MM.1S (cell line): Measurements from ENCODE around the gene GCNT3.

Source experiments
- DNase-seq: peaks from one replicate; pipeline ENCODE4 v3.0.0-alpha.2; 2015
- H2AFZ ChIP-seq: fragments of 300-600 bp; sonication (generic); 2 replicates; pipeline ENCODE4 v1.6.0; 2016; ENCODE audit warnings: antibody characterized with exemption, low read length
- H3F3A ChIP-seq: fragments of 300-600 bp; sonication (generic); 2 replicates; pipeline ENCODE4 v1.6.1; 2016; ENCODE audit warnings: mild to moderate bottlenecking, antibody characterized with exemption, low read length, moderate library complexity, mixed read lengths; ENCODE audit not compliant: insufficient read depth
- H3K27ac ChIP-seq: fragments of 300-600 bp; sonication (generic); 2 replicates; pipeline ENCODE4 v1.5.1; 2016; ENCODE audit warnings: mild to moderate bottlenecking, low read length
- H3K27me3 ChIP-seq: fragments of 300-600 bp; sonication (generic); replicated peaks from 2 replicates; pipeline ENCODE4 v1.6.0; 2016; ENCODE audit warnings: low read length; ENCODE audit not compliant: insufficient read depth
- H3K36me3 ChIP-seq: fragments of 300-600 bp; sonication (generic); replicated peaks from 2 replicates; pipeline ENCODE4 v1.6.1; 2016; ENCODE audit warnings: mild to moderate bottlenecking, low read length, mixed read lengths; ENCODE audit not compliant: insufficient read depth
- H3K4me1 ChIP-seq: fragments of 300-600 bp; sonication (generic); 2 replicates; pipeline ENCODE4 v1.6.1; 2016; ENCODE audit warnings: low read length, mixed read lengths
- H3K4me2 ChIP-seq: fragments of 300-600 bp; sonication (generic); 2 replicates; pipeline ENCODE4 v1.6.0; 2016; ENCODE audit warnings: low read depth, low read length
- H3K4me3 ChIP-seq: fragments of 300-600 bp; sonication (generic); 2 replicates; pipeline ENCODE4 v1.5.1; 2016; ENCODE audit warnings: low read length, mixed read lengths
- H3K79me2 ChIP-seq: fragments of 300-600 bp; sonication (generic); 2 replicates; pipeline ENCODE4 v1.6.1; 2016; ENCODE audit warnings: mixed run types, low read length, mixed read lengths
- H3K9ac ChIP-seq: fragments of 300-600 bp; sonication (generic); 2 replicates; pipeline ENCODE4 v1.6.1; 2016; ENCODE audit warnings: low read length, mixed read lengths
- H3K9me2 ChIP-seq: fragments of 300-600 bp; sonication (generic); replicated peaks from 2 replicates; pipeline ENCODE4 v1.6.1; 2016; ENCODE audit warnings: mild to moderate bottlenecking, low read length, mixed read lengths; ENCODE audit not compliant: insufficient read depth
- H3K9me3 ChIP-seq: fragments of 300-600 bp; sonication (generic); replicated peaks from 2 replicates; pipeline ENCODE4 v1.6.1; 2016; ENCODE audit warnings: mild to moderate bottlenecking, low read length, mixed read lengths; ENCODE audit not compliant: insufficient read depth
- H4K20me1 ChIP-seq: fragments of 300-600 bp; sonication (generic); 2 replicates; pipeline ENCODE4 v1.6.1; 2016; ENCODE audit warnings: mild to moderate bottlenecking, low read length, moderate library complexity, mixed read lengths; ENCODE audit not compliant: insufficient read depth
- EZH2 ChIP-seq: fragments of 300-600 bp; sonication (generic); optimal IDR thresholded peaks from 2 replicates; pipeline ENCODE3; 2017; ENCODE audit warnings: low read depth, mild to moderate bottlenecking, antibody characterized with exemption, low read length, mixed read lengths
- EZH2phosphoT487 ChIP-seq: fragments of 300-600 bp; sonication (generic); IDR thresholded peaks from 2 replicates; pipeline ENCODE4 v1.6.1; 2018; ENCODE audit warnings: antibody characterized with exemption, low read length
- TF ChIP-seq, protein P1 (sequence below): fragments of 300-600 bp; sonication (generic); IDR thresholded peaks from 2 replicates; pipeline ENCODE4 v1.5.1; 2016; ENCODE audit warnings: antibody characterized with exemption, low read length, mixed read lengths

GCNT3 gene, protein sequence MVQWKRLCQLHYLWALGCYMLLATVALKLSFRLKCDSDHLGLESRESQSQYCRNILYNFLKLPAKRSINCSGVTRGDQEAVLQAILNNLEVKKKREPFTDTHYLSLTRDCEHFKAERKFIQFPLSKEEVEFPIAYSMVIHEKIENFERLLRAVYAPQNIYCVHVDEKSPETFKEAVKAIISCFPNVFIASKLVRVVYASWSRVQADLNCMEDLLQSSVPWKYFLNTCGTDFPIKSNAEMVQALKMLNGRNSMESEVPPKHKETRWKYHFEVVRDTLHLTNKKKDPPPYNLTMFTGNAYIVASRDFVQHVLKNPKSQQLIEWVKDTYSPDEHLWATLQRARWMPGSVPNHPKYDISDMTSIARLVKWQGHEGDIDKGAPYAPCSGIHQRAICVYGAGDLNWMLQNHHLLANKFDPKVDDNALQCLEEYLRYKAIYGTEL

DNA sequence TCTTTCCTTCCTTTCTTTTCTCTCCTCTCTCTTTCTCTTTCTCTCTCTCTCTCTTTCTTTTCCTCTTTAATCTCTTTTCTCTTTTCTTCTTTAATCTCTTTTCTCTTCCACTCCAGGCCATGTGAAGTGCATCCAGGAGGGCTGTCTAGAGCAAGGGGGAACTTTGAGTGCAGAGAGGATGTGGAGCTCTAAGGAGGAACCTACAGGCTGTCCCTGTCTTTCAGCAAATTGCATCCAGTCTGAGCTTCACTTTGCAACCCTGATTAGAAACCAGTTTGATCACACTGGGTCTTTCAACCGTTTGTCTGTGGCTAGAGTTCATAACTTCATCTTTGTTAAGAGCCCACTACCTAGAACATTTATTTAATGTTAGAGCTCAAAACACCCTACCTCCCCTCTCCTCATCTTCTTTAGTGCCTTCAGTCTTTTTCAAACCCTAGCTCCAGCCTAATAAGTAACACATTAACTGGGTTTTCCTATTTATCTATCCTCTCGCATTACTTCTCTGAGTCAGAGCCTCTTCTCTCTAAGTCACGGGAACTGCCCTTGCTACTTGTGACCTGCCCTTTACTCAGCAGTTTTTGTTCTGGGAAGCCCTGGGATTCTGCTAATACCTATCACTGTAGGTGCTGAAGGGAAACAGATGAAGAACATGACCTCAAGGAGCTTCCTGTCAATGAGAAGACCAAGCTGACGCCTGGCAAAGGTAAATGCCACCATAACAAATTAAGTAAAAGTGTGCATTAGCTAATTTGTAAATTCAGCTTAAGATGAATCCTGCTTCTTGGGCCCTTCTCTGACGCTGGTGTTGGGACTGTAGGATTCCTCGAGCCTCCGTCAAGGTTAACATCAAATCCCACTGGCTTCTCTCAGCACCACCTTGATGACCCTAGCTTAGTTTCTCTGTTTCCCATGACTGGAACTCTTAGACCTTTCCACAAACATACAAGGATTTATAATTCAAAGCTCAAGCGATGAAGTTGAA is at the start of gene GCNT3:
GCNT3 (plus strand) TSS at position 508 of the 985 bp plus-strand sequence. CDS start 6,456 bp downstream, outside the sequence.
- no peaks in the 10 kb centered on the region for H3F3A ChIP-seq
- H3K4me2 ChIP-seq: no peak within 1 kb of the TSS
- H2AFZ ChIP-seq: no peak within 1 kb of the TSS
- no peaks in the 10 kb centered on the region for H3K79me2 ChIP-seq
- no peaks in the 10 kb centered on the region for H4K20me1 ChIP-seq
- H3K9ac ChIP-seq: no peak within 1 kb of the TSS
- no peaks in the 10 kb centered on the region for H3K27me3 ChIP-seq
- H3K9me3 ChIP-seq: no peaks in the 10 kb centered on the region
- H3K4me3 ChIP-seq: no peak within 1 kb of the TSS
- H3K9me2 ChIP-seq: no peaks in the 10 kb centered on the region
- TF ChIP-seq EZH2 (no peak), EZH2phosphoT487 (no peak)
- TF ChIP-seq, protein P1, sequence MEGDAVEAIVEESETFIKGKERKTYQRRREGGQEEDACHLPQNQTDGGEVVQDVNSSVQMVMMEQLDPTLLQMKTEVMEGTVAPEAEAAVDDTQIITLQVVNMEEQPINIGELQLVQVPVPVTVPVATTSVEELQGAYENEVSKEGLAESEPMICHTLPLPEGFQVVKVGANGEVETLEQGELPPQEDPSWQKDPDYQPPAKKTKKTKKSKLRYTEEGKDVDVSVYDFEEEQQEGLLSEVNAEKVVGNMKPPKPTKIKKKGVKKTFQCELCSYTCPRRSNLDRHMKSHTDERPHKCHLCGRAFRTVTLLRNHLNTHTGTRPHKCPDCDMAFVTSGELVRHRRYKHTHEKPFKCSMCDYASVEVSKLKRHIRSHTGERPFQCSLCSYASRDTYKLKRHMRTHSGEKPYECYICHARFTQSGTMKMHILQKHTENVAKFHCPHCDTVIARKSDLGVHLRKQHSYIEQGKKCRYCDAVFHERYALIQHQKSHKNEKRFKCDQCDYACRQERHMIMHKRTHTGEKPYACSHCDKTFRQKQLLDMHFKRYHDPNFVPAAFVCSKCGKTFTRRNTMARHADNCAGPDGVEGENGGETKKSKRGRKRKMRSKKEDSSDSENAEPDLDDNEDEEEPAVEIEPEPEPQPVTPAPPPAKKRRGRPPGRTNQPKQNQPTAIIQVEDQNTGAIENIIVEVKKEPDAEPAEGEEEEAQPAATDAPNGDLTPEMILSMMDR: no peak
- no peak for DNase-seq
- peaks cover 7% of the 10 kb centered on the region for H3K4me1 ChIP-seq
- H3K27ac ChIP-seq: no peak within 1 kb of the TSS
- H3K36me3 ChIP-seq: no peaks in the 10 kb centered on the region

DNA sequence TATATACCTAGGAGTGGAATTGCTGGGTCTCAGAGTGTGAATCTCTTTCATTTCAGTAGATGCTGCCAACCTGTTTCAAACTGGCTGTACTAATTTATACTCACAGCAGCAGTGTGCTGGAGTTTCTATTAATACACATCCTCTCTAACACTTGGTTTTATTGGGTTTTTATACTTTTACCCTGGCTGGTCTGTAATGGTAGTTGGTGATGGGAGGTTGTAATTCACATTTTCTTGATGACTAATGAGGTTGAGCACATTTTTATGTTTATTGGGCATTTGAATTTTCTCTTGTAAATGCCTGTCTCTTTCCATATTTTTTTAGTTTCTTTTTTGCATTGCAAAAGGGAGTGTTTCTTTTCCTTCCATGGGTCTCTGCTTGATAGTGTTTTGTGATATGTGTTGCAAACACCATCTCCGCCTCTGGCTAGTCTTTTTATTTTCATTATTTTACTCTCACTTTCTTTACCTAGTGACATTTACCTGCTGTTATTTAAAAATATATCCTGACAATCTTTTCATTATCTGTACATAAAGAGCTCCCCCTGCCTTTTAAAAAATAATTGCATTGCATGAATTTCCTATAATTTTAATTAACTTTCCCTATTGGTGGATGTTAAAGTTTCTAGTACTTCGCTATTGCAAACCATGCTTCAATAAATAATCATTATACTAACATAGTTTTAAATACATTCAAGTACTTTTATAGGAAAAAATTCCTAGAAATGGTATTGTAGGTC is 49.0 kb upstream of the GCNT3 start:
- H2AFZ ChIP-seq: no peak overlapping the region
- no peaks in the 10 kb centered on the region for H3K27me3 ChIP-seq
- H3K79me2 ChIP-seq: no peaks in the 10 kb centered on the region
- no peak overlapping the region for H3K9ac ChIP-seq
- no peak overlapping the region for H3K27ac ChIP-seq
- H3K36me3 ChIP-seq: no peaks in the 10 kb centered on the region
- H4K20me1 ChIP-seq: no peaks in the 10 kb centered on the region
- H3K4me1 ChIP-seq: no peaks in the 10 kb centered on the region
- H3K4me2 ChIP-seq: no peak overlapping the region
- H3K9me2 ChIP-seq: no peaks in the 10 kb centered on the region
- TF ChIP-seq EZH2: no peak
- TF ChIP-seq, protein P1: peak; percentile 18
- no peaks in the 10 kb centered on the region for H3K9me3 ChIP-seq
- H3F3A ChIP-seq: no peaks in the 10 kb centered on the region
- no peak overlapping the region for H3K4me3 ChIP-seq
- no peak for DNase-seq

DNA sequence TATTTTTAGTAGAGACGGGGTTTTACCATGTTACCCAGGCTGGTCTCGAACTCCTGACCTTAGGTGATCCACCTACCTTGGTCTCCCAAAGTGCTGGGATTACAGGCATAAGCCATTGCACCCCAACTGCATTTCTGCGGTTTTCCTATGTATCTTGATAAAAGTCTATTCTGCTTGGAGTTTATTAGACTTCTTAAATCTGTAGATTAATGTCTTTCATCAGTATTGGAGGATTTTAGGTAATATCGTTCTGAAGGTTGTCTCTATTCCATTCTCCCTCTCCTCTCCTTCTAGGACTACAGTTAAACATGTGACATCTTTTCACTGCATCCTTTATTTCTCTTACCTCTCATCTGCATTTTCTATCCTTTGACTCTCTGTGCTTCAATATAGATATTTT is 46.3 kb upstream of the GCNT3 start:
- H3K79me2 ChIP-seq: no peaks in the 10 kb centered on the region
- no peaks in the 10 kb centered on the region for H3F3A ChIP-seq
- no peak overlapping the region for H3K4me2 ChIP-seq
- no peak overlapping the region for H3K4me3 ChIP-seq
- no peaks in the 10 kb centered on the region for H3K27me3 ChIP-seq
- no peak overlapping the region for H3K27ac ChIP-seq
- H3K9me2 ChIP-seq: no peaks in the 10 kb centered on the region
- DNase-seq: no peak
- H3K9me3 ChIP-seq: no peaks in the 10 kb centered on the region
- no peaks in the 10 kb centered on the region for H4K20me1 ChIP-seq
- no peaks in the 10 kb centered on the region for H3K4me1 ChIP-seq
- H3K36me3 ChIP-seq: no peaks in the 10 kb centered on the region
- TF ChIP-seq, protein P1: no peak
- TF ChIP-seq EZH2: no peak
- no peak for TF ChIP-seq EZH2phosphoT487
- H3K9ac ChIP-seq: no peak overlapping the region
- H2AFZ ChIP-seq: no peak overlapping the region
